ENCODE measurements around the gene ADCY9. TPM values are rescaled to one million over a fixed set of nuclear protein-coding genes. Genes with fewer than 3 reads are reported as not detected.

The ADCY9 gene
- total and polyA plus RNA-seq, 12 donors = 2.3 to 37.6 (median 17.8) TPM

- 62 to 79% (median 77%) methylated on average over 15 of the region's 15 CpGs for WGBS, 4 donors
- Histone ChIP-seq H3K27me3 (no peaks in the 10 kb centered on the region), H3K36me3 (replicated peaks in 1 of 2) (no peaks in the 10 kb centered on the region), H3K27ac (peak overlapping the region in 1 of 5 donors; percentile 57), H3K4me3 (no peak overlapping the region), H3K9me3 (replicated peaks in 1 of 3) (no peaks in the 10 kb centered on the region), H3K4me1 (replicated peaks in 1 of 2) (peaks cover 0 to 9% of the 10 kb centered on the region in 2 donors)
- intact Hi-C loops (cut with DNase I) = no loop called here
- TF ChIP-seq CTCF (IDR thresholded peaks at IDR 0.05) = no peak
- TF ChIP-seq POLR2A (IDR thresholded peaks at IDR 0.05) = no peak
- peak; percentile 29 to 90 (median 69) for DNase-seq
Observed at GRCh38 chr16:4086153-4086552, 30.1 kb downstream of the ADCY9 start.

GRCh38 chr16:4085405-4085970 is 30.8 kb downstream of the ADCY9 start:
- Histone ChIP-seq H3K4me1 (replicated peaks in 1 of 2) (peaks cover 0 to 5% of the 10 kb centered on the region in 2 donors), H3K27ac (no peak overlapping the region), H3K27me3 (no peaks in the 10 kb centered on the region), H3K4me3 (no peak overlapping the region), H3K36me3 (replicated peaks in 1 of 2) (no peaks in the 10 kb centered on the region), H3K9me3 (replicated peaks in 1 of 3) (no peaks in the 10 kb centered on the region)
- DNase-seq = peak in 1 of 7 donors; percentile 37
- intact Hi-C loops (cut with DNase I) = no loop called here
- no peak for TF ChIP-seq CTCF (IDR thresholded peaks at IDR 0.05)
- TF ChIP-seq POLR2A (IDR thresholded peaks at IDR 0.05) = no peak
- WGBS, 4 donors = 88 to 97% (median 92%) methylated on average over 4 to 12 of the region's 12 CpGs

GRCh38 chr16:4083347-4083870 is 32.8 kb downstream of the ADCY9 start:
- H3K27me3 ChIP-seq = no peaks in the 10 kb centered on the region
- TF ChIP-seq CTCF (IDR thresholded peaks at IDR 0.05) (no peak), POLR2A (IDR thresholded peaks at IDR 0.05) (no peak)
- no peak overlapping the region for H3K4me3 ChIP-seq
- 92 to 96% (median 95%) methylated on average over 5 of the region's 5 CpGs for WGBS, 4 donors
- intact Hi-C loops (cut with DNase I) = no loop called here
- DNase-seq = no peak
- H3K27ac ChIP-seq = no peak overlapping the region
- no peaks in the 10 kb centered on the region for H3K36me3 ChIP-seq (replicated peaks in 1 of 2)
- no peaks in the 10 kb centered on the region for H3K9me3 ChIP-seq (replicated peaks in 1 of 3)
- H3K4me1 ChIP-seq (replicated peaks in 1 of 2) = no peaks in the 10 kb centered on the region

GRCh38 chr16:4082474-4083044 is 33.7 kb downstream of the ADCY9 start:
- 91 to 95% (median 93%) methylated on average over 10 to 15 of the region's 15 CpGs for WGBS, 4 donors
- TF ChIP-seq POLR2A (IDR thresholded peaks at IDR 0.05) (no peak), CTCF (IDR thresholded peaks at IDR 0.05) (no peak)
- intact Hi-C loops (cut with DNase I) = no loop called here
- H3K27me3 ChIP-seq = no peaks in the 10 kb centered on the region
- H3K27ac ChIP-seq = no peak overlapping the region
- H3K36me3 ChIP-seq (replicated peaks in 1 of 2) = no peaks in the 10 kb centered on the region
- peak in 1 of 7 donors; percentile 39 for DNase-seq
- H3K9me3 ChIP-seq (replicated peaks in 1 of 3) = no peaks in the 10 kb centered on the region
- no peaks in the 10 kb centered on the region for H3K4me1 ChIP-seq (replicated peaks in 1 of 2)
- no peak overlapping the region for H3K4me3 ChIP-seq
